SKM-1 treated with dmso at 0.1 percent for 144 hours (cell line): ENCODE results near the gene PLXNA3.

Experiments
- DNase-seq: peaks from one replicate; lab custom pipeline; 2025; ENCODE audit not compliant: unreplicated experiment; lab: John Stamatoyannopoulos, UW

PLXNA3 gene

DNA sequence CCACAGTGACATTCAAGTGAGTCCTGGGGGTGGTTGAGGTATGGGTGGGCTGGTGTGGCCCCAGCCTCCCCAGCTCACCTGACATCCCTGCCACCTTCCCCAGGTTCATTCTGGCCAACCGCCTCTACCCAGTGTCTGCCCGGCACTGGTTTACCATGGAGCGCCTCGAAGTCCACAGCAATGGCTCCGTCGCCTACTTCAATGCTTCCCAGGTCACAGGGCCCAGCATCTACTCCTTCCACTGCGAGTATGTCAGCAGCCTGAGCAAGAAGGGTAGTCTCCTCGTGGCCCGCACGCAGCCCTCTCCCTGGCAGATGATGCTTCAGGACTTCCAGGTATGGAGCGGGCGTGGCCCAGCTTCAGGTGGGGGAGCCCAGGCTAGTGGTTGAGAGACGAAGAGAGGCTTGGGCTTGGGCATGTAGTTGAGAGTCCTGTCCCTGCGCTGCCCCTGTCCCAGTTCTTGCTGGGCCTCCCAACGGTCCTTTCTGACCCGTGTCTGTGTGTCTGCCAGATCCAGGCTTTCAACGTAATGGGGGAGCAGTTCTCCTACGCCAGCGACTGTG, 22.8 kb upstream of the PLXNA3 start:
- DNase-seq: no peak

DNA sequence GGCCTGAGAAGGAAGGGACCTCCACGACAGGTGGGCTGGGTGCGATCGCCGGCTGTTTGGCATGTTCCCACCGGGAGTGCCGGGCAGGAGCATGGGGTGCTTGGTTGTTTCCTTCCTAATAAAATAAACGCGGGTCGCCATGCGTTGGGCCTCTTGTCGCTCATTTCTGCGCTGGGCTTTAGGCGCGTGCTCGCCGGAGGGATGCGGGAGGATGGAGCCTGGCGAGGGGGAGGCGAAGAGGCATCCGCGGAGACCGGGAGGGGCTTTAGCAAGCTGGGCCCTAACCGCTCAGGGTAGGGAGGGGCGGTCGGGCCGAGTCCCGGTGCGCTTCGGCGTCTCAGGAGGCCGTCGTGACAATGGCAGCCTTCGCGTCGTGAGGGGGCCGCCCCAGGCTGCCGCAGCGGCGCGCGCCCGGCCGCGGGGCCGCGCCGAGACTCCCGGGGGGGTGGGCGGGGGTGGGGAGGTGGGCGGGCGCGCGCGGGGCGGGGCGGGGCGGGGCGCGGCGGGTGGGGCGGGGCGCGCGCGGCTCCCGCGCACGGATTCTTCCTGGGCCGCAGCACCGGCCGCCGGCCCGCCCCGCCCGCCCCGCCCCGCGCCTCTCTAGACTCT, 21.6 kb upstream of the PLXNA3 start:
- no peak for DNase-seq

GRCh38 chrX:154436983-154437752, 20.9 kb upstream of the PLXNA3 start, which contains the start of gene GDI1:
Gene GDI1 (plus strand): TSS chrX:154437154. CDS start chrX:154437255, 101 bp downstream.
- DNase-seq: no peak

DNA sequence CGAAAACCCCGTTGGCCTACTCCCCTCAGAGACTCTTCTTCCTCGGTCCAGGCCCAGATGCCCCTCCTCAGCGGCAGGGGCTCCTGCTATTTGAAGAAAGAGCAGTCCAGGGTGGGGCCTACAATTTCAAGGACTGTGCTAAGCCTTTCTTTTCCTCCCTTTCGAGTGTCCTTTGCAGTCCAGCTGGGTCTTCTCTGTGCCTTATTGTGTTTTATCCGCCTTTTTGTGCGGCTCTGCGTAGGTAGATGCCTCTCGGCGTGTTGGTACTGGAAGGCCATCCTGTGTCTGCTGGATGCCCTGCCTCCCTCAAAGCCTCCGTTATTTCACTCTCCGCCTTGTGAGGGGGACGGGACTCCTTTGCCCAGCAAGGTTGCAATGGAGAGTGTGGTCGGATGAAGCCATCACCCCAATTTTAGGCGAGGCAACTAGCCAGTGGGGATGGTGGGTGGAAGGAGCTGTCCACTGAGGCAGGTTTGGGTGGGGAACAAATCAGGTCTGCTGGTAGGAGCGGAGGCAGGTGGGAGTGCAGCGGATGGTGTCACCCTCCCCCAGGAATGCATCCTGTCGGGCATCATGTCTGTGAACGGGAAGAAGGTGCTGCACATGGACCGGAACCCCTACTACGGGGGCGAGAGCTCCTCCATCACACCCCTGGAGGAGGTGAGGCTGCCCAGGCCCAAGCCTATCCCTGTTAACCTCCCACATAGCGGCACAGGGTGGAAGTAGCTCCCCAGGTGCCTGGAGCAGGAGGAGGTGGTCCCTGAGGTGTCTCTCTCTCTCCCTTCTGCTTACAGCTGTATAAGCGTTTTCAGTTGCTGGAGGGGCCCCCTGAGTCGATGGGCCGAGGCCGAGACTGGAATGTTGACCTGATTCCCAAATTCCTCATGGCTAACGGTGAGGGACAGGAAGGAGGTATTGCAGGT, 19.8 kb upstream of the PLXNA3 start:
- no peak for DNase-seq

GRCh38 chrX:154439841-154440240, 18.2 kb upstream of the PLXNA3 start:
- DNase-seq: no peak

DNA sequence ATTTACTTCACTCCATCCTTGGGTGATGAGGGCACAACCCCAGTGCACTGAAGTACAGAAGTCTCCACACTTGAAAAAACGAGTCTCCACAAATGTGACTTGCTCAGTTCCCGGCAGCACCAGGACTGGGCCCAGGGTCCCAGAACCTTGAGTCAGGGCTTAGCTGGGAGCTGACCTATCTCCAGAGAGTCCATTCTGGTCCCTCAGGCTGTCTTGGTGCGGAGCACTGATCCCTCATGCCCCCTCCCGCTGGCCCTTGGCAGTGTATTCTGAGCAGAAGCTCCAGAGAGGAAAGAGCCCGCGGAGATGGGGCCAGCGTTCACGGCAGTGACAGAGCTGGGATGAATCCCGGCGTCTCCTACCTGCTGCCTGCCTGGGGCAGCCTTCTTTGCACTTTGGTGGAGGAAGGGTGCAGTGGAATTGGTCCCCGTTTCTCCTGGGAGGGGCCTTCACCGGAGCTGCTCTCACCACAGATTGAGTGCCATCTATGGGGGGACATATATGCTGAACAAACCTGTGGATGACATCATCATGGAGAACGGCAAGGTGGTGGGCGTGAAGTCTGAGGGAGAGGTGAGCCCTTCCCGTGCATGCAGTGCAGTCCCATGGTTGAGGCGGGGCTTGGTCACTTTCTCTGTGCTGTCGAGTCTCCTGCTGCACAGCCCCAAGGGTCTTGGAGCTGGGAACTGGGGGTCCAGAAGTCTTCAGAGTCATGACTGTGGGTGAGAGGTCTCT, 17.3 kb upstream of the PLXNA3 start:
- no peak for DNase-seq

GRCh38 chrX:154441564-154441963, 16.5 kb upstream of the PLXNA3 start:
- no peak for DNase-seq

GRCh38 chrX:154441984-154442707, 15.9 kb upstream of the PLXNA3 start:
- no peak for DNase-seq

- no peak for DNase-seq
These were observed 14.6 kb upstream of the PLXNA3 start for GRCh38 chrX:154443479-154443910.

DNA sequence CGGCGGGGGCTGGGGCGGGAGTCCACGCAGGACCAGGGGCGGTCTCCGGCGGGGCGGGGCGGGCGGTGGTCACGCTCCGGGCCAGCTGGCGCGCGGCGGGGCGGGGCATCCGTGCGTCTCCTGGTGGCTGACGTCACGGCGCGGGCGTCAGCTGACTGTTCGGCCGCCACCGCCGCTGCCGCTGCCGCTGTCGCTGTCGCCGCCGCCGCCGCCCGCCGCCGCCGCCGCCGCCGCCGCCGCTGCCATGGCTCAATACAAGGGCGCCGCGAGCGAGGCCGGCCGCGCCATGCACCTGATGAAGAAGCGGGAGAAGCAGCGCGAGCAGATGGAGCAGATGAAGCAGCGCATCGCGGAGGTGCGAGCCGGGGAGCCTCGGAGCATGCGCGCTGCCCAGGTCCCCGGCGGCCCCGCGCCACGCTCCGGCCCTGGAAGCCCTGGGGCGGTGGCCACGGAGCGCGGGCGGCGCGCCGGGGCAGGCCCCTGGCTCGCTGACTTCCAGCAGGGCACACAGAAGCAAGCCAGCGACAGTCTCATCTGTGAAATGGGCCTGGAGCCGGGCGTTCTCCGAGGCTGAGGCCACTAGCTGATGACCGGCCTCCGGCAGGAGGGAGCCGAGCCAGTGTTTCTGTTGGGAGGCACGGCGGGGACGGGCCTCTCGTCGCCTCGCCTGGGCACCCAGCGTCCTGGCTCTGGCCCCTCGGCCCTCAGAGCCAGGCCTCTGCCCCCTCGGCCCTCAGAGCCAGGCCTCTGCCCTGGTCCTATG, 13.9 kb upstream of the PLXNA3 start, which contains the start of gene FAM50A:
Gene FAM50A (plus strand): TSS at position 150 of the 763 bp plus-strand sequence. CDS start 95 bp downstream, at position 245.
- DNase-seq: peak; percentile 35

- no peak for DNase-seq
These were observed 13.3 kb upstream of the PLXNA3 start for GRCh38 chrX:154444755-154445246.

- DNase-seq: no peak
These were observed 12.3 kb upstream of the PLXNA3 start for GRCh38 chrX:154445776-154446175.

DNA sequence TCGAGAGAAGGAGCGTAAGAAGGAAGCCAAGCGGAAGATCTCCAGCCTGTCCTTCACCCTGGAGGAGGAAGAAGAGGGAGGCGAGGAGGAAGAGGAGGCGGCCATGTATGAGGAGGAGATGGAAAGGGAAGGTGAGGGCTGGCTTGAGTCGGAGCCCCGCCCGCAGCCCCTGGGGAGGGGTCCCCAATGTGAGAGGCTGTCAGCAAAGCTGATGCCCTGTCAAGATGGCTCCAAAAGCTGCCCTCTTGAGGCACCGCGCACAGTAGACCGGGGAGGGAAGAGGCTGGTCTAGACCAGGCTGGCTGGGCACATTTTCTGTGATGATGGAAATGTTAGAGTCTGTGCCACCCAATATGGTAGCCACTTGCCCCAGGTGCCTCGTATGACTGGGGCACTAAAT, 11.7 kb upstream of the PLXNA3 start:
- no peak for DNase-seq

DNA sequence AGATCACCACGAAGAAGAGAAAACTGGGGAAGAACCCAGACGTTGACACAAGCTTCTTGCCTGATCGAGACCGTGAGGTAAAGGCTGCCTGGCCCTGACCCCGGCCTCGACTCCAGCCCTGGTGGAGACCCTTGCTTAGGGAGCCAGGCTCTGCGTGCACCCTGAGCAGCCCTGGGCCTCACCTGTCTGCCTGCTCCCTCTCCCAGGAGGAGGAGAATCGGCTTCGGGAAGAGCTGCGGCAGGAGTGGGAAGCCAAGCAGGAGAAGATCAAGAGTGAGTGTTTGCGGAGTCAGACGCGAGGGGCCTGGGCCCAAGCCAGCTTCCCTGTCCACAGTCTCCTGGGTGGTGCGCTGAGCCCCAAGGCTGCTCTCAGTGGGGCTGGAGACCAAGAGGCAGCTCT, 9.6 kb upstream of the PLXNA3 start:
- no peak for DNase-seq

- DNase-seq: no peak
These were observed 8.5 kb upstream of the PLXNA3 start for GRCh38 chrX:154449618-154450017.

- DNase-seq: no peak
These were observed 7.8 kb upstream of the PLXNA3 start for GRCh38 chrX:154450312-154450711.

GRCh38 chrX:154452823-154453222, 5.3 kb upstream of the PLXNA3 start:
- no peak for DNase-seq

GRCh38 chrX:154457491-154458115, 478 bp upstream of the PLXNA3 start:
- no peak for DNase-seq
